Fibroblast of upper back skin (primary cell): ENCODE measurements around the gene TMEM270.
"Not testable (repeated sequence)": the region's sequence is repeated elsewhere in the genome, so short reads cannot be mapped to it uniquely, and the experiment has no call there.

Source experiments
- DNase-seq: peaks from one replicate; pipeline ENCODE4 v3.0.0-alpha.2; 2013

TMEM270 gene

GRCh38 chr7:73833251-73833919 lies 27.6 kb upstream of the TMEM270 start:
- DNase-seq, result no peak

GRCh38 chr7:73834626-73835191 lies 26.2 kb upstream of the TMEM270 start:
- no peak for DNase-seq

- DNase-seq, result not testable (repeated sequence)
Observed at GRCh38 chr7:73837167-73837566, 23.8 kb upstream of the TMEM270 start.

- no peak for DNase-seq
Observed at GRCh38 chr7:73838642-73839041, 22.3 kb upstream of the TMEM270 start.

- DNase-seq, result no peak
Observed at GRCh38 chr7:73839290-73839689, 21.7 kb upstream of the TMEM270 start.

- DNase-seq, result no peak
Observed at GRCh38 chr7:73839743-73840714, 20.9 kb upstream of the TMEM270 start.

- no peak for DNase-seq
Observed at GRCh38 chr7:73840715-73841379, 20.1 kb upstream of the TMEM270 start.

- no peak for DNase-seq
Observed at GRCh38 chr7:73841689-73842066, 19.3 kb upstream of the TMEM270 start.

- DNase-seq, result peak; percentile 94
Observed at GRCh38 chr7:73842067-73842976, 18.6 kb upstream of the TMEM270 start, which contains the start of gene METTL27. Gene METTL27 (minus strand): TSS chr7:73842516. CDS start chr7:73842140, 376 bp downstream.

- DNase-seq, result no peak
Observed at GRCh38 chr7:73844131-73844547, 16.8 kb upstream of the TMEM270 start.

- peak; percentile 77 for DNase-seq
Observed at GRCh38 chr7:73844848-73845460, 16.0 kb upstream of the TMEM270 start.

GRCh38 chr7:73845701-73846195 lies 15.2 kb upstream of the TMEM270 start:
- DNase-seq, result not testable (repeated sequence)

- DNase-seq, result no peak
Observed at GRCh38 chr7:73847941-73848723, 12.8 kb upstream of the TMEM270 start.

- peak; percentile 98 for DNase-seq
Observed at GRCh38 chr7:73850781-73851207, 10.2 kb upstream of the TMEM270 start.

- DNase-seq, result peak; percentile 98
Observed at GRCh38 chr7:73851410-73852338, 9.3 kb upstream of the TMEM270 start.

- no peak for DNase-seq
Observed at GRCh38 chr7:73852500-73852899, 8.5 kb upstream of the TMEM270 start.

GRCh38 chr7:73856941-73857340 lies 4.0 kb upstream of the TMEM270 start:
- no peak for DNase-seq

GRCh38 chr7:73858807-73859206 lies 2.2 kb upstream of the TMEM270 start:
- DNase-seq, result no peak

GRCh38 chr7:73861305-73861704 lies 346 bp downstream of the TMEM270 start:
- DNase-seq, result no peak
